GF-D8 (cell line): ENCODE data around the gene DAPK1.

Experiments
- DNase-seq: peaks from one replicate; lab custom pipeline; 2025; lab: John Stamatoyannopoulos, UW

DAPK1 gene

GRCh38 chr9:87569008-87569509 is 71.4 kb downstream of the DAPK1 start:
- DNase-seq, result no peak

- DNase-seq, result no peak
These were observed 71.9 kb downstream of the DAPK1 start for GRCh38 chr9:87569518-87569917.

DNA sequence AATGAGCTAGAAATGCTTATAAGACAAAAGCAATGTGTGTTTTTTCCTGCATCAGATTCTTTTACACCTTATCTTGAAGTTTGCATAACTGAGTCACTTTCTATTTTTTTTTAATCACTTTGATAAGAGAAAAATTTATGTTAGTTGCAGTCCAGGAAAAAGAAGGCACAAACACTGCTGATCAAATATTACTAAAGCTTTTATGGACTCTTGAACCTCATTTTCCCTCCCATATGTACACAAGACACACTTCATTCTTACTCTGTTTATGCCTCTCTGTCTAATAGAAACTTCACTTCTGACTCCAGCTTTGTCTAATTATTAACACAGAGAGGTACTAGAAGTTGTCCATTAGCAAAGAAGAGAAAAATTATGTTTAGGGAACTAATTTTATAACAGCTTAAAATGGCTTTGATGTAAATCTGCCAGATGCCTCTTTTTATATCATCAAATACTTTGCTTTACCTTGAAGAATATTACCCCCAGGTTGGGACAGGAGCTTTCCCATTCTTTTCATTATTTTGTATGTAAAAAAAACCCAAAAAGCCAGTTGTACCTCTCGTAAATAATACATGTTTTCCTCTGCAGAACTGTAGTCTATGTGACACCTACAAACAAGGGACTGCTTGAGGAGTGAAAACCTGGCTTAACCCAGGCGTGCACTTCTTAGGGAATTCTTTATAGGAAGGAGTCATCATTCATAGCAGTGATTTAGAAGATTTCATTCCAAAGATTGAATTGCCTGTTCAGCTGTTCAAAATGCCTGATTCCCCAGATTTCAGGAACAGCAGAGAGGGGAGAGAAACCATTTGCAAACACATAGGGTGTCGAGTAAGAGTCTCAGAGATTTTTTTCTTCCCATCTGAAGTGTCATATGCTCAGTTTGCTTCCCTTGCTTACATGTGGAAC is 72.6 kb downstream of the DAPK1 start:
- DNase-seq, result no peak

DNA sequence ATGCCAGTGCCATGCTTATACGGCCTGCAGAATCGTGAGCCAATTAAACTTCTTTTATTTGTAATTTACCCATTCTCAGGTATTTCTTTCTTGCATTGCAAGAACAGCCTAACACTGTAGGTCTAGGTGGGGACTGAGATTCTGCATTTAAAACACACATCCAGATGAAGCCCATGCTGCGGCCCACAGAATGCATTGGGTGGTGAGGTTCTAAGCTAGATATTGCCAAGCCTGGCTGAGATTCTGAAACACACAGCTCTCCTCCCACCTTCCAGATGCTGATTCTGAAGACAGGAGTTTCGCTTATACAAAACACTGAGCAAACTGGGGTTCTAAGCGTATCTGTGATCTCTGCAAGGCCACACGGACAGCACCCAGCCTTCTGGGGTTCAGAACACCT is 75.1 kb downstream of the DAPK1 start:
- no peak for DNase-seq

- no peak for DNase-seq
These were observed 76.2 kb downstream of the DAPK1 start for GRCh38 chr9:87573841-87574342.

DNA sequence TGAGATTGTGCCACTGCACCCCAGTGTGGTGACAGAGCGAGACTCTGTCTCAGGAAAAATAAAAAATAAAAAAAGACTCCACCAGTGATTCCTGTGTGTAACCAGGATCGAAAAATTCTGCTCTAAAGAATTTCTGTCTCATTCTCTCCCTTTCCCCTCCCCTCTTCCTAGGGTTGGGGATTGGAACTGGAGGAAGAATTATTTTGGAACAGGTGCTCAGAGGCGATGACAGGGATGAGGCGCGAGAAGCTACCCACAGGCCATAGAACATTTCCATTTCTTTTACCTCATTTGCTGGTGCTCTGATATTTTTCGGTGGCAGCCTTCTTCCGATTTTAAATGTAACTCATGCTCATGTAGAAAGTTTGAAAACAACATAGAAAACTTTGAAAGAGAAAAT is 80.1 kb downstream of the DAPK1 start:
- DNase-seq, result no peak

GRCh38 chr9:87578625-87579024 is 81.0 kb downstream of the DAPK1 start:
- DNase-seq, result no peak

DNA sequence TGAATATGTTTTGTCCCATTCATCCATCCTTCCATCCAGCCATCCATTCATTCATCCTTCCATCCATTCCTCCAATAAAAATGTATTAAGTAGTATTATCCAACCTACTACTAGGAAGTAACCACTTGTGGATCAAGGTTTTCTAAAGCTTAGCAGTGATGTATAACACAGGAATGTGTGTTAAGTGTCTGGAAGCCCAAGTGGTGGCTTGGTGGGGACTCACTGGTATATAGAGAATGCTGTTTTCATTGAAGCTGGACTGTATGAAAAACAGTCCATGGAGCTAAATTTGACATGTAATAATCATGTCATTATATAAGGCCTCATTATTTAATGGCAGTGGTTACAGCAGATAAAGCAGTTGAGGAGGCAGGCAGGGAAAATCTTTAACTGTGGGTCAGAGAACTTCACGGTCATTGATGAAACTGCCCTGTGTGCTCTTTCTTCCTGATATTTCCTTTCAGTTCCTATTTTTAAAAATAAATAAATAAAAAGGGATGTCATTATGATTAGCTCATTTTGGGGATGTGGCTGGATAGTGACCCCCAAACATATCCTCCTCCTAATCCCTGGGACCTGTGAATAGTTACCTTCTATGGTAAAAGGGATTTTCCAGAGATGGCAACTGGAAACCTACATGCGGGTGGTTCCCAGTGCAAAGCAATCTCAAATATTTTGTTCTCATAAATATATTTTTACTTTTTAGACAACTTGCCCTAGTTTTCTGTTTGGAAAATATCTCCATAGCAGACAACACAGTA is 82.3 kb downstream of the DAPK1 start:
- no peak for DNase-seq

GRCh38 chr9:87580941-87581438 is 83.3 kb downstream of the DAPK1 start:
- no peak for DNase-seq

DNA sequence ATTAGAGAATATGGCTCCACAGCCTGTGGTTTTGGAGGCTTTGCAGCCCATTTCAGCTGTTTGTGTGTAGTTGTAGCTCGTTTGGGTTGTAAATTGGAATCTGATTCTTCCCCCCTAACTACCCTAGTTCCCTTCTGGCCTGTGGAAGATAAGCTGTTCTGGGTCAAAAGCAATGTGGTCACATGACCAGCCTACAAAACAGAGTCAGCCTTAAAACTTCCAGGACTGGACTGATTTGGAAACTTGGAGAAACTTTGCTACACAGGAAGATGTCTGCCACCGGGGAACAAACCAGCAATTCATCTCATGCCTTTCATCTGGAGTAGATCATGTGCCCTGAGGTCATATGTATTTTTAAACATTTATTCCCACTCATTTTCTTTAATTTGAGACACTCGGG is 83.8 kb downstream of the DAPK1 start:
- no peak for DNase-seq

- DNase-seq, result no peak
These were observed 84.4 kb downstream of the DAPK1 start for GRCh38 chr9:87581949-87582637.

DNA sequence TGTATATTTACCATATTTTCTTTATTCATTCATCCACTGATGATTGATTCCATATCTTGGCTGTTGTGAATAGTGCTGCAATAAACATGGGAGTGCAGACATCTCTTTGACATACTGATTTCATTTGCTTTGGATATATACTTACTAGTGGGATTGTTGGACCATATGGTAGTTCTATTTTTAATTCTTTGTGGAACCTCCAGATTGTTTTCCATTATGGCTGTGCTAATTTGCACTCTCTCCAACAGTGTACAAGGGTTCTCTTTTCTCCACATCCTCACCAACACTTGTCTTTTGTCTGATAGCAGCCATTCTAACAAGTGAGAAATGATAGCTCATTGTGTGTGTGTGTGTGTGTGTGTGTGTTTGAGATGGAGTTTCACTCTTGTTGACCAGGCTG is 86.7 kb downstream of the DAPK1 start:
- DNase-seq, result no peak

- no peak for DNase-seq
These were observed 87.6 kb downstream of the DAPK1 start for GRCh38 chr9:87585123-87585855.

DNA sequence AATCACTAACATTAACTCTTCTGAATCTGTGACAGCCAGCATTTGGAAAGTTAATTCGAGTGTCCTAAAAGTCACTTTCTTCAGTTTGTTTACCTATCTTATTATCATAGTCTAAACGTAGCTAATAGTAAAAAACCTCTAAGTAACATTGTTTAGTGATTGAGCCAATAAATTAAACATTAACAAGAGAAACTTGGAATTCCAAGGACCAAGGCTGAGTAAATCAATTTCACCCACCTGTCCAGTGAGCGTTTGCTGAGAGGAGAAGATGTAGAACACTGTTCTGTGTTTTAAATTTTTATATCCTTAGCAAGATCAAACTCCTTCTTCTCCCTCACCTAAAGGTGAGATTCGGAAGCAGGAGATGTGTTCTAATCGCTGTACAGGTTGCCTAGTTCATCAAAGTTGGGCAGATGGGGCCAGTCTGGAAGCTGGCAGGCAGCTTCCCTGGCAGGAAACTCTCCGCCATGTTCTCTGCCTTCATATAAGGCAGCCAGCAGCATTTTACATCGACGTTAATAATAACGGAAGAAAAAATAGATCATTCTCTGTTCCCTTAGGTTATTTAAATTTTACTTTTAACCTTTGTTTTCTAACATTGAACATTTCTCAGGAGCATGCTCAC is 89.2 kb downstream of the DAPK1 start:
- DNase-seq, result no peak

GRCh38 chr9:87587356-87587745 is 89.7 kb downstream of the DAPK1 start:
- no peak for DNase-seq

GRCh38 chr9:87587864-87588263 is 90.2 kb downstream of the DAPK1 start:
- DNase-seq, result no peak

GRCh38 chr9:87588339-87588738 is 90.7 kb downstream of the DAPK1 start:
- DNase-seq, result no peak

DNA sequence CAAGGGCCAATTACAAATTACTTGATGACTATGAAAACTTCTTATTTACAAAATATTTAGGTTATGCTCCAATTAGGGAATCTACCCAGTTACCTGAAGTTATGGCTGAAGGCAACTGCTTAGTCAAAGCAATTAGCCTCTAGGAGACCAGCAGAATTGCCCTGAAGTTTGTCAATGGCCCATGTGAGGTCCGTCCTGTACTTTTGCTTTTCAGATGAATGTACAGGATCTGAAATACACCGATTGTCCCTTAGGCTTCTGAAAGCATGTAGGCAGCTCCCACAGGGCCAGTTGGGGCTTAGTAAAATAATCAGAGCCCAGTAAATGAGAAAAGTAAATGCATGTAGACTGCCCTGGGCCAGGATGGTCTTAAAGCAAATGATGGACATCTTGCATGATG is 93.3 kb downstream of the DAPK1 start:
- no peak for DNase-seq

DNA sequence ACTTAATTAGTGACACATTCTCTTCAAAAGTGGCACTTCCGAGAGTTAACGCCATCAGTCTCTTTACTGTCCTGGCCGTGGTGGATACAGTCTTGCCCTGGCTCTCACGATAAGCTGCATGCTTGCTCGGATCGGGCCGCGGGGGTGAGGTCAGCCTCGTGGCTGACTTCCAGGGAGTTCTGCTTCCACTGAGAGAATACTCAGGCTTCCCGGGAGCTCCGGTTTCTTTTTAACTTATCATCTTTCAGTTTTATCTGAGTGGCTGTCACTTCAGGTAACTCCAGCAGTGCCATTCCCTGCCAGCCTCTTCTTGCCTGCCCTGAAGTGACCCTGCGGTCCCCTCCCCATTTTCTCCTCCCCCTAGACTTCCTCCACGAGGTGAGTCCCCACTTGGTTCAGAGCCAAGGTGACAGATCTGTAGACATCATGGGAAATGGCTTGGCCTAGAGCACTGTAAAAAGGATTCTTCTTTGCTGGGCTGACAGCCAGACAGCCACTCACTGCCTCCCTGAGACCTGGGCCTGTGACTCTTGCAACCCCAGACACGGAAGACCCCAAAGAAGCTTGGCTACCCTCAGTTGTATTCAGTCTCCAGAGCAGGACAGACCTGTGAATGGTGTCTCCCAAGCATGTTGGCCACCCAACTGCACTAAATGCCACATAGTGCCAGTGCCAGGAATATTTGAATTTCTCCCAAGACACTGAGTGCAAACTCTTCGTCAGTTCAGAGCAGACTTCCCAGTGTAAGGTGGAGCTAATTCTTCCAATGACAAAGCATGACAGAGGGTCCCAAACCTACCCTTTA is 95.1 kb downstream of the DAPK1 start:
- no peak for DNase-seq

- no peak for DNase-seq
These were observed 95.8 kb downstream of the DAPK1 start for GRCh38 chr9:87593359-87593980.
